Globus pallidus (tissue), 1 donor: Measurements from ENCODE around the gene LY6G6F.

Experiments
- DNase-seq: peaks from one replicate; pipeline ENCODE4 v3.0.0-alpha.2; 2015; ENCODE audit warnings: low spot score

LY6G6F gene

GRCh38 chr6:31723980-31724691 lies 17.5 kb downstream of the LY6G6F start:
- no peak for DNase-seq

DNA sequence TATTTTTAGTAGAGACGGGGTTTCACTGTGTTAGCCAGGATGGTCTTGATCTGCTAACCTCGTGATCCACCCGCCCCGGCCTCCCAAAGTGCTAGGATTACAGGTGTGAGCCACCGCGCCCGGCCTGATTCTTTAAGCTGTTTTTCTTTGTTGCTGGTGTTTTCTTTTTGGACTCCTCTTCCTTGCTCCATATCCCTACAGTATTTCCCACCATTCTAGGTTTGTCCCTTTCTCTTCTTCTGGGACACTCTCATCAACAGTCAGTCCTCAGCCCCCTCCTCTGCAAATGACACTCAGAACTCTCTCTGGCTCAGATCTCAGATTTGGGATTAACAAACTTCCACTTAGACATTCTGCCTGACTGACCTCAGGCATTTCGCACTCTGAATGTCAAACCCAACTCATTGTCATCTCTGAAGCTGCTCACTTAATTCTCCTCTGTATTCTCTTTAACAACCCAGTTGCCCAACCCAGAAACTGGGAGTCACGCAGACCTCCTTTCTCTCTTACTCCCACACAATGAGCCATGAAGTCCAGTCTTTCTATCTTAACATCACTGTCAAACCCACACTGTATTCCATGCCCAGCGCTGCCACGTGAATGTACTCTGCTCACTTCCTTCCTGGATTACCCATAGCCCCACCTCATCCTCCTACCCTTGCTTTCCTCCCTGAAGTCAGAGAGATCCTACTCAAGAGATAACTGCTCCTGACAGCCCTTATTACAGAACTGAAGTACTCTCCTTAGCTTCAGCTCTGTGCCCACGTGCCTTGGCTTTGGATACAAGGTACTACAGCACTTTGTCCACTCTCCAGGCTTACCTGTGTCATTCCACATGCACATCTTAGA lies 19.1 kb downstream of the LY6G6F start:
- no peak for DNase-seq

DNA sequence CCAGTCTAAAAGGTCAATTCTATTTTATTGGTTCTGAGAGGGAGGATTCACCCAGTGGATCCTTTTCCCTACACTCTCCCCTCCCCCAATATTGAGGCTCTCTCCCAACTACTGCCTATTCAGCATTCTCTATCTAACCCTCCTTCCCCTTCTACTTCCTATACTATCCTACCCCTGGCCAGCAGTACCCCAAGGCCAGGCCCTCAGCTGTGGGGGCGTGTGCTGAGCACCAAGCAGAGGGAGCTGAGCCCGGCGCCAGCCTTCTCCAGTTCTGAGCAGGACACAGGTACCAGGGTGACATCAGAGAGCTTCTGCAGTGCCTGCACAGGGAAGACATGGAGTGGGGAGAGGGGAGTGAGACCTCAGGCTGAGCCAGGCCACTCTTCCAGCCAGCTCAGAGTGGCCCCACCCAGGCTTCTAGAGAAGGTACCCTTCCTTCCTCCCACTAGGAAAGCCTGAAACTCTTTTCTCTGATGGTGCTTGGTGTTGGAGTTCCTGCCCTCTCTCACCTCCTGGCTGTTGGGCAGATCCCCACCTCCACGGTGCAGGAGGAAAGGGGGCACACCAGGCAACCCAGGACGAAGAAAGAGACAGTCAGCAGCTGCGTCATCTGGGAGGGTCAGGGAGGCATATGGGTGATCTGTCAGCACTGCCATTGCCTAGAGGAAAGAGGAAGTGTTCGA lies 20.5 kb downstream of the LY6G6F start:
- DNase-seq: peak; percentile 42

DNA sequence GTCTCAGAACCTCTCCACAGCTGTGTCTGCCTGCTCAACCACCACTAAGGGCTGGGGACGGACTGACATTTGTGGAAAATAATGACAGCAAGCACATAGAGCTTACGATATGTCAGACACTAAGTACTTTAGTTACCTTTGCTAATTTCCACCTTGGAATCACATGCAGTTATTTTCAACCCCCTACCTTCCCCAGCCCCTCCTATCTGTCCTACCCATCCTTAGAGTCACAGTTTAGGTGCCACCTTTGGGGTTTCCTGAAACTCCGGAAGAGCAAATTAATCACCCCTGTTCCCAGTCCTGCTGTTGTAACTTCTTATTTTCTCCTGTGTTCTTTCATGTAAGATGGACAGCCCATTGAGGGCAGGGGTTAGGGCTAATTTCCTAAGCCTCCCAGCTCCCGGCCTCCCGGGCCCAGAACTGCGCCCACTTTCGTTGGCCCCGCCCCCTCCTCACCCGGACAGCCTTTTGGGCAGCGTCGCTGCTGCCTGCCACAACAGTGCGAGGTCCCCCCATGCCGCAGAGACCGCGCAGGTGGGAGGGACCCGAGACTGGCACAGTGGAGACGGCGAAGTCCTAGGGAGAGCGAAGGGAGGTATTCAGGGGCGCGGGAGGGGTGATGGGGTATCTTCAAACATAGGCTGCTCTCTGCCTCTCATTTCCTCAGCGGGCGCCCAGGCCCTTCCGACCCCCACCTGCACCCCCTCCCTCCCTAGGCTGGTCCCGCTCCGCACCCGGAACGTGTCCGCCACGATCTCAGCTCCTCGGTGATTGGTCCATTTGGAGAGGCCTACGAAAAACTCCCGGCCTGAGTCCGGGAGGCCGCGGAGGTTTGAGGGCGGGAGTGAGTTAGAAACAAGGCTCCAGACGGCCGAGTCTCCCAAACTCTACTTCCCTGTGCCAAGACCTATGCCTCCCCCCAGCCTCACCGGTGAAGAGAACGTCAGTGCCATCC lies 21.3 kb downstream of the LY6G6F start:
- no peak for DNase-seq

GRCh38 chr6:31728767-31729514 lies 22.3 kb downstream of the LY6G6F start, which contains the start of gene DDAH2:
Gene DDAH2, minus strand, starts transcription at chr6:31729299. Its CDS starts 138 bp downstream, at chr6:31729161.
- DNase-seq: no peak

GRCh38 chr6:31729515-31729978 lies 22.9 kb downstream of the LY6G6F start:
- peak; percentile 80 for DNase-seq

- DNase-seq: peak; percentile 79
Measured at GRCh38 chr6:31729979-31730630, 23.4 kb downstream of the LY6G6F start.

GRCh38 chr6:31730631-31731086 lies 24.0 kb downstream of the LY6G6F start:
- no peak for DNase-seq

- no peak for DNase-seq
Measured at GRCh38 chr6:31732029-31732428, 25.4 kb downstream of the LY6G6F start.

DNA sequence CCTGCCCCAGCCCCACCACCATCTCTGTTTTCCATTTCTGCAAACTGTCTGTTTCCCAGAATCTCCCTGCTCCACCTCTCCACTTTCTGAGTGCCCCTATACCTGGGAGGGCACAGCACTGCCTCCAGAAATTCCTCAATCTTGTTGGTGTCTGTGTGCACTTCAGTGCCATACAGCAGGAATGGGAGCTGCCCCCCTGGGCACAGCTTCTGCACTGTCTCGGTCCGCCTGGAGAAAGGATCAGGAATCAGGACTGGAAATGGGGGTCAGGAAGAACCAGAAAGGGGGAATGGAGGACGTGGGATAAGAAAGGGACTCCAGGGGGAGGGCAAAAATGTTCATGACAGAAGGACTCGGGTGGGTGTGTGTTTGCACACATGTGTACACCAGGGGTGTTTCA lies 27.1 kb downstream of the LY6G6F start:
- no peak for DNase-seq

GRCh38 chr6:31734247-31734820 lies 27.7 kb downstream of the LY6G6F start:
- no peak for DNase-seq

DNA sequence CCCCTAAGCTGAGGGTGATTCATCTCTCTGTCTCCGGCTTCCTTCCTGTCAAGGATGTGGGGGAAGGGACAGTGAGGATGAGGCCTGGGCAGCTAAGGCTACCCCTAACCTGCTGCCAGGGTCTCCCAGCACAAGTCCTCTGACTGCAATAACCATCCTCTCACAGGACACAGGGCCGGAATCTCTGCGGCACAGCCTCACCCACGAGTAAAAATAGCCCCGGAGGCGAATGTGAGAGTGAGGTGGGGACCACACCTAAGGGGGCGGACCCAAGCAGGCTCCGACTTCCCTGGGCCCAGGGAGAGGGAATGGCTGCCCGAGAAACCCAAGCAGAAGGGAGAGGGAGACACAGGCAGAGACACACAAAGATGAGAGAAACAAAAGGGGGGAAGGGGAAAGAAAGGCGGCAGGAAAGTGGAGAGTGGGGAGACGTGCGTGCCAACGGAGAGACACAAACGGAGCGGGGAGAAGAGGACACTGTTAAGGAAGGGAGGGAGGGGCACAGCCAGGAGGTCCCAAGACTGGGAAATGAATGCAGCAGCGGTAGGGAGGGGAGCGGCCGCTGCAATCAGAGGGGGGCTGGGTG lies 28.2 kb downstream of the LY6G6F start:
- no peak for DNase-seq

GRCh38 chr6:31736021-31736767 lies 29.5 kb downstream of the LY6G6F start, which contains the start of gene CLIC1:
Gene CLIC1, minus strand, starts transcription at chr6:31736530. Its CDS starts 230 bp downstream, at chr6:31736300.
- DNase-seq: peak; percentile 33

- no peak for DNase-seq
Measured at GRCh38 chr6:31736768-31737314, 30.2 kb downstream of the LY6G6F start.

DNA sequence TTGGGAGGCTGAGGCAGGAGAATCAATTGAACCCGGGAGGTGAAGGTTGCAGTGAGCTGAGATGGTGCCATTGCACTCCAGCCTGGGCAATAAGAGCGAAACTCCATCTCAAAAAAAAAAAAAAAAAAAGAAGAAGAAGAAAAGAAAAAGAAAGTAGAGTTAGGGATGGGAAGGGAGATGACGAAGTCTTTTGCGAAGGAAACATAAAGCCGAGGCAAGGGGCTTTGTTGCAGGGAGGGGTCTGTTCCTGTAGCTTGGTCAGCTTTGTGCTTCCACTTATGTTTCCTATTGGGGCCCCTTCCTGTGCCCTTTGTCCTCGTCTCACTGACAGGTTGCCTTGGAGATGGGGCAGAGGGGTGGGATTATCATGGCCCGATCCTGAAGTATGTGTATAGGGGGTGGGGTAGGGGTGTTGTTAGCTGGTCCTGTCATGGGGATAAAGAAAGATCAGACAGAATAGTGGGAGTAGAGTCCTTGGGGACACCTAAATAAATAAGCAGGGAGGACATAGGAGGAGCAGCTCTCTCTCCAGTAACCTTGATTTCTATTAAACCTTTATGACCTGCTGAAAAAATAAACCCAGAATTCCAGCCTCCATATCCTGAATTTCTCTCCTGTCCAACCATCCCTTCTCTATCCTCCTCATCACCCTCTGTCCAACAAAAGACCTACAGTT lies 30.8 kb downstream of the LY6G6F start:
- DNase-seq: peak; percentile 20

DNA sequence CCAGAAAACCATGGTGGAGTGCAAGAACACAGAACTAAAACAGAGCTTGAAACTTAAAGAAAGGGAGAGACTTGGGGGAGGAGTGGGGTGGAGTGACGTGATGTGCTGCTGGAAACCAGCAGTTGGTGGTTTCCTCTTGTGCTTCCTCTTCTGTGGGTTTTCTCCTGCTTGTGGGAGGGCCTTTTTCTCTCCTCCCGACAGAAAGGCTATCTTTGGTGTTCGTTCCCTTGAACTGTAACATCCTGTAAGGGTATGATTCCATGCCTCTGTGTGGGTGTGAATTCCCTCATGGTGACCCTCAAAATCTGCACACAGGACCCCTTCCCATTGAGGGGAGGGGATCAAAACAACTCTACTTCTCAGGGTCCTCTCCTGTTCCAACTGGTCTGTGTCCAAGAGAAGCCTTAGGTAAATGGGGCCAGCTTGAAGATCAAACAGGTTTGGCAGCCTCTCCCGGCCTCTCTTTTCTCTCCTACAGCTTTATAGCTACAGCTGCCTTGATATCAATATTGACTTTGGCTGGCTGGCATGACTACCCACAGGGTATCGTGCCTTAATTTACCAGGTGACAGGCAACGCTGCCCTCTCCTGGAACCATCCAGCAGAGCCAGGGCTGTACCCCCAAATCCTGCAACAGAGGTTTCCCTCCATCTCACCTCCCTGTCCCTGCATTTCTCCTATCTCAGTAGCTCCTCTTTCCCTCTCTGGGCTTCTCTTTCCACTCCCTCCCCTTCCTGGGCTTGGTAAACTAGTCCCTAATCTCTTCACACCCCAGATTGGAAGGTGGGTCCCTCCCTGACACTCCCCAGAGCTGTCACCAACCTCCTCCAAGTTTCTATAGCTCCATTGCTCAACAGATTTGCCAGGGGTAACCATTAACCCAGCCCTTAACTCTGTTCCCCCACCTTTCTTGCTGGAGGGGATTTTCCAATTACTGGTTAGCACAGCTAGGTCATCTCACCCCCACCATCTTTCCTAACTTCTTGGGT lies 31.6 kb downstream of the LY6G6F start:
- DNase-seq: peak; percentile 60
